PC-9 (cell line): Measurements from ENCODE around the gene ZC3H12A.

Experiments used
- CTCF ChIP-seq: fragments of 200-600 bp; sonication (generic); conservative IDR thresholded peaks from 2 replicates; pipeline ENCODE4 v1.6.1; 2017; ENCODE audit warnings: mixed run types, antibody characterized with exemption, mild to moderate bottlenecking, moderate library complexity
- EZH2 ChIP-seq: fragments of 200-600 bp; sonication (generic); IDR thresholded peaks from 2 replicates; pipeline ENCODE4 v1.8.0; 2017; ENCODE audit warnings: antibody characterized with exemption, low read depth

GRCh38 chr1:37476087-37476452, 1.7 kb downstream of the ZC3H12A start:
- TF ChIP-seq CTCF (no peak), EZH2 (no peak)
